ENCODE data around the gene MED13L.

MED13L gene

GRCh38 chr12:116276652-116277466 is 634 bp downstream of the MED13L start:
- DNase-seq = peak; percentile 37

DNA sequence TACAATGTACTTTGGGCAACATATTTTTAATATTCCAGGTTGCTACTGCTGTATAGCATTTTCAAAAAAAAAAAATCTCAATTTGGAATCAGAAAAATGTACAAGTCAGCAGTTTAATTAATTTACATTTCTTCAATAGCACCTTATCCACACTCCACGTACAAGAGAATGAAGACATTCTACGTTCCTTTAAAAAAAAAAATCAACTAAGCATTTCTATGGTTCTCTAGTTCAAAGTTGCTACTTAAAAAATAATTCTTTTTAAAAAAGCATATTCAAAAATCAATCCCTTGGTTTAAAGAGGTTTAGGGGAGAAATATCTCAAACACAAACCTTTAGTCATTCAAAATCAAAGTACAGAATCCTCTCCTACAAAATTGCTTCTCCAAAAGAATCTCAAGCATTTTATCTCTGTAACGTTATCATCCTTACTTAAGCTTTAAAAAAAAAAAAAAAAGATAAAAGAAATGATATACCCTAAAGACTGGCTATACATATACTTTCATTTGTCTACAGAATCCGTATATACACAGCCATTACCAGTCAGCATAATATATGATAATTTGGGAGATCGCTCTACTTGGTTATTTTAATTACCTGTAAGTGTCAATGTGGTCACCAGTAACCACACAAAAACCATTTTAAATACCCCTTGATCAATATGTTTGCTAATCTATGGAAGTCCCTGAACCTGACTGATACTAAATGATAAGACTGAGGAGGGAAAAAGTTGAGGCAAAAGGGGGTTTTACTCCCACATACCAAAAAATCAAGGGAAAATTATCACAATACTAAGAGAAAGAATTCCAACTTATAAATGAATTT is 2.7 kb downstream of the MED13L start:
- DNase-seq = no peak

DNA sequence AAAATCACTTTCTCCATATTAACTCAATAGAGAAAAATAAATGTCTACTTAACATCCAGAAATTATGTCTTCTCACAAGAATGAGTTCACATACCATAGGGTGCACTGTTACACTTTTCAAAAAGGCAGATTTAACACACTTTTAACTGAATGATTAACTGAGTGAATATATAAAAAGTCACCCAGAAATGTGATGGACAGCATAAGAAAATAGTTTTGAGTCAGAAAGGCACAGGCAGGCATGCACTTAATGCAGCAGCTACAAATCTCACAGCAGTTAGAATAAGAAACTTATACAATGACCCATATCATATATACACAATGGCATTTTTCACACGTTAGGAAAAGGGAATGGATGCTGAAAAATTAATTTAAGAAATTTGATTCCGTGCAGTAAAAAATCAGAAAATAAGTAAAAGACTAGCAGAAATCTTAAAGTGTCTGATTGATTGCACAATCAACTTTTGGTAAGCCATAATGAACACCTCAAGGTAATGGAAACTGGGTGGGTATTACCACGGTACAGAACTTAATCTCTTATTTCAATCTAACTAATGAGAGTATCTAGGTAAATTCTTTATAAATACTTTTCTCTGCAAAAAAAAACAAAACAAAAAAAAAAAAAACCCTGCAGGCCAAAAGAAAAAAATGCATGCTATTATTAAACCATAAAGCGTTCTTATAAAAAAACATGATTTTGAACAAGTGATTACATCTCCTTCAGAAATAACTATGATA is 3.5 kb downstream of the MED13L start:
- DNase-seq = no peak

DNA sequence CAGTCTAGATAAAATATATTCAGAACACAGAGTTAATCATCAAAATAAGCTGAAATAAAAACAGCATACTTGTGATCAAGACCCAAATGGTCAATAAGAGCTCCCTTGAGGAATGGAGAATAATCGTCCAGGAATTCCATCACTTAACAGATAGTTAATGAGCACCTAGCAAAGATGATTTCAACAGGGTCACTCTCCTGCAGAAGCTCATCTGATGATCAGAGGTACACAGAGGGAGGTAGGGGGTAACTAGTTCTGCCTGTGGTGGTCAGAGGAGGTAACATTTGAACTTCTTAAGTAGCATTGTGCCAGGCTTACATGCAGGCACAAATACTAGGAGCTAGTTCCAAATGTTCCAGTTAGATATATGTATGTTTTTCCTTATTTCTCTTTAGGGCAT is 9.5 kb downstream of the MED13L start:
- DNase-seq = no peak

GRCh38 chr12:116266631-116267349 is 10.7 kb downstream of the MED13L start:
- DNase-seq = no peak

DNA sequence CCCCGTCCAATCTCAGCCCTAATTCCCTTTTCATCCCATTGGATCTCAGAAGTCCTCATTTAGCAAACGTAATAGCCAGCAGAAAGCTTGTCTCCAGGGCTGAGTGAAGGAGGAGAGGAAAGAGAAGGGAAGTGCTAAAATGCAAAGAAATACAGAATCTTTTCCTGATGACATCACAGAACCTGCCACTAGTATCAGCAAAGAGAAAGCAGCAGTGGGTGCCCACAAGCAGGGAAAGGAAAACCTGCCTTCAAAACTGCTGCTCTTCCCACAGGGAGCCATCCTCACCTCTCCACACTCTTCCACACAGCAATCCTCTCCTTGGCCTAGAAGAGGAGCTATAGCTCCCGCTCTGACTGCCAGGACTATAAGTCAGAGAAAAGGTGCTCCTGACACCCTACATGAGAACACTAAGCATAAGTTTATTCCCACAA is 11.3 kb downstream of the MED13L start:
- DNase-seq = no peak

DNA sequence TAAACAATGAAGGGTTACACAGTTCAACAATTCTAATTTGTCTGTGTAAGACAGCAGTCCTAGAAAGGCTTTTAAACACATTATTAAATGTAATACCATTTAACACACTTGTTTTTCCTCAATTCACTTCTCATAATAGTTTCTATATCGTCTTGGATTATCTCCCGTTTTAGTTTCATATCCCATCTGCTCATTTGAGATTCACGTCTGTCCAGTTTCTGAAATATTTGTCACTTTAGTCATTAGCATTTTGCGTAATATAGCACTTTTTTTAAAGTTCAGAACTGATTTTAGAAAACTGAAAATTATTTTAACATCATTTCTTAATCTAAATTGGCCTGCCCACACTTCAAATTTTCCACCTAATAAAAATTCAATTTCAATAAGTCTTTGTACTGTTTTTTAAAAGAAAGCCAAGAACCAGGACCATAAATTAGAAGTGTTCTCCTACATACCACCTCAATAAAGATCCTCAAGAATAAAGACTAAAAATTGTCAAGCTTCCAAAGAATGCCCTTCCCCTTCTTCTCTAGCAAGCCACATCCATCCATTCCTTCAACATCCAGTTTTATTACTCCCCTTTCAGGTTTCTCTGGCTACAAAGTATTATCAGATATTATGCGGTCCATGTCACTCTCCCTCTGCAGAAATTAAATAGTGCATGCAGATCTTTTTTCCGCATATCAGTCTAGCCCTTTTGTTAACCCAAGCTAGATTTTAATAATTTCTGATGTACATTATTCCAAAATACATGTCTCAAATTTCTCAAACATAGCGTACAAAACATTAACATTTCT is 11.9 kb downstream of the MED13L start:
- no peak for DNase-seq

DNA sequence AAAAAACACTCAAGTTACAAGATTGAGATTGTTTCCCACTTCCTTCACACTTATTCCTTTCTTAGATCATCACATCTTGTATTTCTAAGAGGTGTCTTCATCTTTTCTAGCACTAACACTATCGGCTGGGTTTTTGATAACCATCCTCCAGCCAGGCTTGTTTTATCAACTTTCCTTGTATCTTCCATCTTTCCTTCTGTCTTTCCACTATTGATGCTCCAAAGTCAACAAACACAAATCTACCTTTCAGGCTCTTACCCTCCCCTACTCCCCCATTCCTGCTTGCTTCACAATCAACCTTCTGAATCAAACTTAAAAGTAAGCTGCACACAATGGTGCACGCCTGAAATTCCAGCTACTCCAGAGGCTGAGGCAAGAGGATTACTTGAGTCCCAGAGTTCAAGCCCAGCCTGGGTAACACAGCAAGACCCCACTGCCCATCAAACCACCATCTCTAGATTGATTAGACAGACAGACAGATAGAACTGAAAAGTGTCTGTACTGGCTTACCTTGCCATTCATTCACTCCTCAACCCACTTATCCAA is 12.9 kb downstream of the MED13L start:
- DNase-seq = no peak

GRCh38 chr12:116263844-116264243 is 13.6 kb downstream of the MED13L start:
- DNase-seq = peak; percentile 33

- no peak for DNase-seq
Measured at GRCh38 chr12:116263431-116263830, 14.1 kb downstream of the MED13L start.

- no peak for DNase-seq
Measured at GRCh38 chr12:116262741-116263140, 14.8 kb downstream of the MED13L start.

DNA sequence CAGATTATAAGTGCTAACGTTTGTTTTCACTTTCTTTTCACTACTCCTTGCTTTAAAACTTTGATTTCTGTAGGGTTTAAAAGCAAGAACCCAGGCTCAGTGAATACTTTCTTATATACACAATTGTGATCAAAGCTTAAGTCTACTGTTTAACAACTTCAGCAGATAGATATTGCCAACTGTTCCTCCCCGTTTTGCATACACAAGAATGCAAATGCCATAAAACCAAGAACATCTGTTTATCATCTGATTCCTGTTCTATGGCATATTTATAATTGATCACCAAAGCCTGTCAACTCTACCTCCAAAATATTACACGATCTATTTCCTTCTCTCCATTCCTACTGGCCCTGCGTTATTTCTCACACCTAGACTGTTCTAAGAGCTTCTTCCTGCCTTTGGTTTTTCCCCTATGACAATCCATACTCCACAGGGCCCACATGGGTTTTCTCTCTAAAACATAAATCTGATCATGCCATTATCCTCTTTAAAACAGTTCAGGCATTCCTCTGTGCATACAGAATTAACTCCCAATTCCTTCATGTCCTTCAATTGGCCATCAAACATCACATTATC is 15.9 kb downstream of the MED13L start:
- DNase-seq = no peak

- DNase-seq = no peak
Measured at GRCh38 chr12:116259800-116260577, 17.5 kb downstream of the MED13L start.

DNA sequence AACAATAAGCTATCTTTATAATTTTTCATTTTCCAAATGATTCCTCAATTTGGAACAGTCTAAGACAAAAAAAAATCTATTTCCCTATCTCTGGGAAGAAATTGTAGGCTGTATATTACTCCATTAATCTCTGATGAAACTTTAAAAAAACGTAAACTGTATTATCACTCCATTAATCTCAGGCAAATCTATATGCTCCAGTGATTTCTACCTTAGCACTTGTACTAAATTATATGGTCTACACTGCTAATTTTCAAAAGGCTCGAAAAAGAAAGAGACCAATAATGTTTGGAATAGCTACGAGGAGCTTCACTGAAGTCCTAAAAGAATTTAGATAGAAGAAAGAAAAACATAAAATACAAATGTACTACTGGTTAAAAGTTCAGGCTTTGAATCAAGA is 19.7 kb downstream of the MED13L start:
- DNase-seq = no peak

- peak; percentile 13 for DNase-seq
Measured at GRCh38 chr12:116257215-116257614, 20.3 kb downstream of the MED13L start.

DNA sequence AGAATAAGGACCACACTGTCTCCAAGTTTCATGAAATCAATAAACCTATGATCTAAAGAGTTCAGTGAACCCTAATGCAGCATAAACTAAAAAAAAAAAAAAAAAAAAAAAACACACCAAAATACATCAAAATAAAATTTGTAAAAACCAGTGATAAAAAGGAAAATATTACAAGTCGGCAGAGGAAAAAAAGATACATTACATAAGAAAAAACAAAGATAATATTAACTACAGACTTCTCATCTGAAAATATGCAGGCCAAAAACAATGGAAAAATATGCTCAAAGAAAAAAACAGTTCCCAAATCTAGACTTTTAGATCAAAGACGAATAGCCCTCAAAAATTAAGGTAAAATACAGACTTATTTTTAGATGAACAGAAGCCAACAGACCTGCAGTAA is 27.6 kb downstream of the MED13L start:
- no peak for DNase-seq

GRCh38 chr12:116248930-116249329 is 28.6 kb downstream of the MED13L start:
- no peak for DNase-seq

- DNase-seq = no peak
Measured at GRCh38 chr12:116248433-116248832, 29.1 kb downstream of the MED13L start.

GRCh38 chr12:116247377-116247776 is 30.1 kb downstream of the MED13L start:
- DNase-seq = no peak

DNA sequence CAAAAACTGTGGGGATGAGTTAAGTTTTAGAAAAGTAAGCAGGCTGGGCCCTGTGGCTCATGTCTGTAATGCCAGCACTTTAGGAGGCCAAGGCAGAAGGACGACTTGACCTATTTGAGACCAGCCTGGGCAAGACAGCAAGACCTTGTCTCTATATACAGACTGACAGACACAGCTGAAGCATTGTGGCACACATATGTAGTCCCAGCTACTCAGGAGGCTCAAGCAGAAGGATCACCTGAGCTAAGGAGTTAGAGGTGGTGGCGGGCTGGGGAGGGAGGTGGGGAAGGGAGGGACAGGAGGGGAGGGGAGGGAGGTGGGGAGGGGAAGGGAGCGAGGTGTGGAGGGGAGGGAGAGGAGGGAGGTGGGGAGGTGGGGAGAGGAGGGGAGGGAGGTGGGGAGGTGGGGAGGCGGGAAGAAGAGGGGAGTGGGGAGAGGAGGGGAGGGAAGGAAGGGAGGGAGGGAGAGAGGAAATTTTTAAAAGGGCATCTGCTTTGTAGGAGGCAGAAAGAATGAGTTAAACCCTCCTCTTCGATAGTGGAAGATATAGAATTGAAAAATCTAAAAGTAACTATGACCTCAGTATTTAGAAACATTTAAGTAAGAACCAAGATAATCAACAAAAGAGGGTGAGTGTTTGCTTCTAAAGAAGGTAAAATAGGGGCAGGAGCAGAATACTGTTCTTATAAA is 30.9 kb downstream of the MED13L start:
- DNase-seq = no peak
